Endodermal cell (in vitro differentiated cells): ENCODE measurements around the gene ROBO1. TPM values are rescaled to one million over a fixed set of nuclear protein-coding genes. Genes with fewer than 3 reads are reported as not detected.
A peak's percentile ranks its signal among the peaks of the same experiment; 100 is the strongest.

Experiments used
- DNase-seq: peaks from one replicate; pipeline ENCODE4 v3.0.0-alpha.2; 2017
- H3K27ac ChIP-seq: 2 replicates; pipeline ENCODE4 v1.5.1; 2013; ENCODE audit warnings: mild to moderate bottlenecking, low read depth, low read length, moderate library complexity
- H3K27me3 ChIP-seq: 2 replicates; pipeline ENCODE4 v1.6.1; 2013; ENCODE audit warnings: mild to moderate bottlenecking, low read length, moderate library complexity; ENCODE audit not compliant: insufficient read depth, control insufficient read depth, poor library complexity, severe bottlenecking
- H3K36me3 ChIP-seq: 2 replicates; pipeline ENCODE4 v1.7.0; 2013; ENCODE audit warnings: mild to moderate bottlenecking, low read length, moderate library complexity; ENCODE audit not compliant: control insufficient read depth, insufficient read depth
- H3K4me1 ChIP-seq: one replicate; pipeline ENCODE4 v1.7.0; 2013; ENCODE audit warnings: low read length; ENCODE audit not compliant: control insufficient read depth, insufficient read depth
- H3K4me3 ChIP-seq: 2 replicates; pipeline ENCODE4 v1.5.1; 2013; ENCODE audit warnings: mild to moderate bottlenecking, low read length, moderate library complexity
- H3K9ac ChIP-seq: 2 replicates; pipeline ENCODE4 v1.6.1; 2013; ENCODE audit warnings: mild to moderate bottlenecking, low read length, moderate library complexity; ENCODE audit not compliant: poor library complexity, severe bottlenecking; ENCODE audit errors: extremely low read depth
- H3K9me3 ChIP-seq: 2 replicates; pipeline ENCODE4 v1.6.1; 2013; ENCODE audit warnings: mild to moderate bottlenecking, low read length, moderate library complexity; ENCODE audit not compliant: control insufficient read depth
- H3K27ac Mint-ChIP-seq: 2 replicates; pipeline ENCODE4 v1.8.0; 2020; ENCODE audit warnings: mixed read lengths
- H3K27me3 Mint-ChIP-seq: 2 replicates; pipeline ENCODE4 v1.8.0; 2021; ENCODE audit warnings: mild to moderate bottlenecking, mixed read lengths; ENCODE audit not compliant: insufficient read depth
- H3K36me3 Mint-ChIP-seq: 2 replicates; pipeline ENCODE4 v1.8.0; 2020; ENCODE audit warnings: low read depth, mixed read lengths
- H3K4me1 Mint-ChIP-seq: 2 replicates; pipeline ENCODE4 v1.8.0; 2020; ENCODE audit warnings: mixed read lengths
- H3K4me3 Mint-ChIP-seq: 2 replicates; pipeline ENCODE4 v1.8.0; 2020; ENCODE audit warnings: mild to moderate bottlenecking, moderate library complexity, mixed read lengths
- H3K9me3 Mint-ChIP-seq: 2 replicates; pipeline ENCODE4 v1.8.0; 2020; ENCODE audit warnings: mild to moderate bottlenecking, mixed read lengths
- WGBS, 2 experiments: methylation state at CpG; one replicate each; pipeline versions ENCODE4 v1.1.5 to v1.1.7; 2013; ENCODE audit warnings: missing lambda C conversion rate in 2 of 2, mixed read lengths in 1 of 2; ENCODE audit not compliant: insufficient coverage in 1 of 2, insufficient read length in 1 of 2; 5-methylcytosine and 5-hydroxymethylcytosine counted together
- long read RNA-seq, 4 experiments: library from polyadenylated mRNA in 2 of 4; library from RNA in 1 of 4; library from capped mRNA in 1 of 4; stranded (forward) in 3 of 4; unstranded in 1 of 4; transcript quantifications; one replicate each; pipeline ENCODE4 v2.0.0, GENCODE V29; 2020 to 2021; ENCODE audit warnings: inconsistent platforms in 1 of 4
- polyA plus RNA-seq, 2 experiments: library from polyadenylated mRNA; stranded (reverse); fragments of 50-300 nt; gene quantifications; one replicate each; pipeline ENCODE4 v1.2.3, GENCODE V29; 2013
- total RNA-seq, 2 donors: library from RNA; stranded (reverse); fragmentation: NEBNext Ultra II Directional in 1 of 2; extraction: Animal tissue kit (Norgen Biotek cat#: 25700) in 1 of 2; gene quantifications; 2 replicates in 1 of 2; 3 replicates in 1 of 2; pipeline ENCODE4 v1.2.1, GENCODE V29; 2021
- TF ChIP-seq, protein P1 (sequence below): fragments of 200-600 bp; sonication (generic); conservative IDR thresholded peaks from 2 replicates; pipeline ENCODE4 v1.5.0; 2021; ENCODE audit warnings: antibody characterized with exemption, mild to moderate bottlenecking

Gene ROBO1
- total RNA-seq = 10 to 100 TPM; 74.8 to 75.9 TPM
- 86.0 TPM for polyA plus RNA-seq (2013, experiment 1 of 2)
- 78.9 TPM for polyA plus RNA-seq (2013, experiment 2 of 2)
- long read RNA-seq, experiment 1, partial matches to known transcripts = 6 of 12 reads
- long read RNA-seq, experiment 1, other reads (novel, unspliced or antisense) = 6 of 12 reads
- long read RNA-seq, experiment 2, full-length matches to known transcripts = 4 of 61 reads
- long read RNA-seq, experiment 2, partial matches to known transcripts = 31 of 61 reads
- long read RNA-seq, experiment 2, other reads (novel, unspliced or antisense) = 26 of 61 reads
- long read RNA-seq, experiment 3, full-length matches to known transcripts = 1 of 30 reads
- long read RNA-seq, experiment 3, partial matches to known transcripts = 24 of 30 reads
- long read RNA-seq, experiment 3, other reads (novel, unspliced or antisense) = 5 of 30 reads
- long read RNA-seq, experiment 4, partial matches to known transcripts = 1 of 2 reads
- long read RNA-seq, experiment 4, other reads (novel, unspliced or antisense) = 1 of 2 reads

GRCh38 chr3:79767905-79768267 is at the start of gene ROBO1:
Gene ROBO1 (minus strand): TSS chr3:79767998.
- WGBS, 2 experiments = 3% methylated on average over 9 of the region's 12 CpGs; no CpG with 5 or more reads in 1 of the 2 experiments
- Mint-ChIP-seq H3K27me3 (peaks cover 2% of the 10 kb centered on the region), H3K4me3 (no peak within 1 kb of the TSS), H3K27ac (no peak within 1 kb of the TSS), H3K4me1 (peaks cover 13% of the 10 kb centered on the region), H3K36me3 (no peaks in the 10 kb centered on the region), H3K9me3 (no peaks in the 10 kb centered on the region)
- no peak for DNase-seq
- Histone ChIP-seq H3K4me3 (peak within 1 kb of the TSS; percentile 80), H3K36me3 (no peaks in the 10 kb centered on the region), H3K27ac (no peak within 1 kb of the TSS), H3K9me3 (no peaks in the 10 kb centered on the region), H3K4me1 (no peaks in the 10 kb centered on the region), H3K27me3 (peaks cover 55% of the 10 kb centered on the region), H3K9ac (no peak within 1 kb of the TSS)
- TF ChIP-seq, protein P1, sequence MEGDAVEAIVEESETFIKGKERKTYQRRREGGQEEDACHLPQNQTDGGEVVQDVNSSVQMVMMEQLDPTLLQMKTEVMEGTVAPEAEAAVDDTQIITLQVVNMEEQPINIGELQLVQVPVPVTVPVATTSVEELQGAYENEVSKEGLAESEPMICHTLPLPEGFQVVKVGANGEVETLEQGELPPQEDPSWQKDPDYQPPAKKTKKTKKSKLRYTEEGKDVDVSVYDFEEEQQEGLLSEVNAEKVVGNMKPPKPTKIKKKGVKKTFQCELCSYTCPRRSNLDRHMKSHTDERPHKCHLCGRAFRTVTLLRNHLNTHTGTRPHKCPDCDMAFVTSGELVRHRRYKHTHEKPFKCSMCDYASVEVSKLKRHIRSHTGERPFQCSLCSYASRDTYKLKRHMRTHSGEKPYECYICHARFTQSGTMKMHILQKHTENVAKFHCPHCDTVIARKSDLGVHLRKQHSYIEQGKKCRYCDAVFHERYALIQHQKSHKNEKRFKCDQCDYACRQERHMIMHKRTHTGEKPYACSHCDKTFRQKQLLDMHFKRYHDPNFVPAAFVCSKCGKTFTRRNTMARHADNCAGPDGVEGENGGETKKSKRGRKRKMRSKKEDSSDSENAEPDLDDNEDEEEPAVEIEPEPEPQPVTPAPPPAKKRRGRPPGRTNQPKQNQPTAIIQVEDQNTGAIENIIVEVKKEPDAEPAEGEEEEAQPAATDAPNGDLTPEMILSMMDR = no peak

DNA sequence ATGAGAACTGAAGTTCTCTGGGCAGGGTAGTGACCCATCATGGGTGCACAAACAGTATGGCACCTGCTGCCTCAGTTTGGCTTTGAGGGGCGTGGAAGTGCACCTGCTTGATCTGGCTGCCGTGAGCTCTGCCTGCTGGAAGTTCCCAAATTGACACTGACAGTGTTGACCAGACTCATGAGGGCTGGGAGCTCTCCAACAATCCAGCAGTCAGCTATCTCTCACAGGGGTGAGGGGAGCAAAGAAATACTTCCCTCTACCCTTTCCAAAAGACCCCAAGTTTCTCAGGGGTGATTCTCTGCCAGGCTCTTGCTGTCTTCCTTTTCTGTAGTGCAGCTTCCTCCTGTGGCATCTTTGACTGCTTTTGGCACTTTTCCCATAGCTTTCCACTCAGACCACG is 49.4 kb upstream of the ROBO1 start:
- Histone ChIP-seq H3K9me3 (no peaks in the 10 kb centered on the region), H3K27ac (no peak overlapping the region), H3K27me3 (no peaks in the 10 kb centered on the region), H3K9ac (no peak overlapping the region), H3K4me3 (no peak overlapping the region), H3K36me3 (no peaks in the 10 kb centered on the region), H3K4me1 (no peaks in the 10 kb centered on the region)
- TF ChIP-seq, protein P1 = no peak
- H3K27me3 Mint-ChIP-seq = no peaks in the 10 kb centered on the region
- H3K4me1 Mint-ChIP-seq = no peaks in the 10 kb centered on the region
- no peaks in the 10 kb centered on the region for H3K36me3 Mint-ChIP-seq
- no peak for DNase-seq
- H3K27ac Mint-ChIP-seq = no peak overlapping the region
- H3K9me3 Mint-ChIP-seq = peaks cover 15% of the 10 kb centered on the region
- H3K4me3 Mint-ChIP-seq = no peak overlapping the region
- WGBS, 2 experiments = 92 to 100% methylated on average over 2 to 3 of the region's 3 CpGs

DNA sequence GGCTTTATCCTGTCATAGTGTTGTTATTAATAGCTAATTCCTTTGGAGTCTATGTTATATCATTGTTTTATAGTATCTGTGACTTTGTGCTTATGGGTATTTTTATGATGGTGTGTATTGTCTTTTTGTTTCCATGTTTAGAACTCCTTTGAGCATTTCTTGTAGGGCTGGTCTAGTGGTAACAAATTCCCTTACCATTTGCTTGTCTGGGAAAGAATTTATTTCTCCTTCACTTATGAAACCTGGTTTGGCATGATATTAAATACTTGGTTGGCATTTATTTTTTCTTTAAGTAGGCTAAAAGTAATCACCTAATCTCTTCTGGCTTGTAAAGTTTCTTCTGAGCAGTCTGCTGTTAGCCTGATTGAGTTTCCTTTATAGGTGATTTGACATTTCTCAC is 47.7 kb upstream of the ROBO1 start:
- Mint-ChIP-seq H3K27me3 (no peaks in the 10 kb centered on the region), H3K4me1 (no peaks in the 10 kb centered on the region), H3K9me3 (peaks cover 15% of the 10 kb centered on the region), H3K4me3 (no peak overlapping the region), H3K36me3 (no peaks in the 10 kb centered on the region), H3K27ac (no peak overlapping the region)
- no peak overlapping the region for H3K4me3 ChIP-seq
- DNase-seq = no peak
- H3K9ac ChIP-seq = no peak overlapping the region
- no peaks in the 10 kb centered on the region for H3K4me1 ChIP-seq
- no peak overlapping the region for H3K27ac ChIP-seq
- H3K9me3 ChIP-seq = no peaks in the 10 kb centered on the region
- H3K36me3 ChIP-seq = no peaks in the 10 kb centered on the region
- no peaks in the 10 kb centered on the region for H3K27me3 ChIP-seq
- TF ChIP-seq, protein P1 = no peak
